ENCODE measurements around the gene MBD2.

Gene MBD2

GRCh38 chr18:54192415-54192814 is 32.1 kb downstream of the MBD2 start:
- DNase-seq = no peak

DNA sequence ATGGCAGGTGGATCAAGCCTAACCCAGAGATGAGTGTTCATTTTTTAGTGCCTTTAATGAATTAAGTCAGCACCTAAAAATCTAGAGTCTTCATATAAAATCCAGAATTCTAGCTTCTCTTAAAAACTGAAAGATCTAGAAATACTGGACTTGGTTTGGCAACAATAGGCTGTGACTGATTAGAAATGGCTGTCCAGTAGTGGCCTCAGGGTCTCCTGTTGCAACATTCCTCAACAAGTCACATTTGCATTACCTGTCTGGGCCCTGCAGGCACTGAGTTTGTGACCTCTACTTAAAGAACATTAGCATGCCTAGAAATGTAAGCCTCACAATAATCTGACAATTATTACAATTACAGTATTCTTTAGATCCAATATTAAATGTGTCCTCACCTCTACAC is 33.1 kb downstream of the MBD2 start:
- no peak for DNase-seq

DNA sequence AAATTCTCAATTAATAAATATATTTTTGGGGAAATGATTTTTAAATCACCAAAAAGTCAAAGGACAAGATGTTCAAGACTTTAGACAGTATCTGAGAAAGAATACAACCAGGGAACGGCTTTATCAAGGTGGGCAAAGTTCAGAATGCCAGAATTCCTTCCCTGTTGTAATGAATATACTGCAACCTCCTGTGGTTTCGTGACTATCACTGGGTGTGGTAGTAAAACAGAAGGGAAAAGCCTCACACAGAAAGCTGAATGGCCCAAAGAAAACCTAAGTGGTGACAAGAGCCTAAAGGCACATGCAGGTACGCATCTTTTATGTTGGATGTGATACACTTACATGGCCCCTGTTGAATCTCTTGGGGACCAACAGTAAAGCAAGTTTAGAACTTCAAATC is 37.1 kb downstream of the MBD2 start:
- DNase-seq = no peak

- DNase-seq = no peak
These were observed 39.6 kb downstream of the MBD2 start for GRCh38 chr18:54184836-54185235.

DNA sequence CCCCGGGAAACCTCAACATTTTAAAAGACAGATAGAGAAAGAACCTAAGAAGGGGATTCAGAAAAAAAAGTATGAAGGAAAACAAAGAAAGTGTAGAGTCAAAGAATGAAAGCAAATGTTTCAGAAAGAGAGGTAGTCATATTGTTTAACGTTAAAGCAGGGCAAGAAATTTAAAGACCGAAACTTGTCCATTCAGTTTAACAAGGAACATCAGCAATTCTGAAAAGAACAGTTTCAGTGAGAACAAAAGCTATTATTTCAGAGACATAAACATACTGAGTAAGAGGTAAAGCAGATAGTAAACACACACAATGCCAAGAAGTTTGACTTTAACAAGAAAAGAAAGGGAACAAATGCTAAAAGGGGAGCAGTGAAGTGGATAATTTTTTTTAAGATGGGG is 41.1 kb downstream of the MBD2 start:
- no peak for DNase-seq

GRCh38 chr18:54181856-54182602 is 42.4 kb downstream of the MBD2 start:
- no peak for DNase-seq

DNA sequence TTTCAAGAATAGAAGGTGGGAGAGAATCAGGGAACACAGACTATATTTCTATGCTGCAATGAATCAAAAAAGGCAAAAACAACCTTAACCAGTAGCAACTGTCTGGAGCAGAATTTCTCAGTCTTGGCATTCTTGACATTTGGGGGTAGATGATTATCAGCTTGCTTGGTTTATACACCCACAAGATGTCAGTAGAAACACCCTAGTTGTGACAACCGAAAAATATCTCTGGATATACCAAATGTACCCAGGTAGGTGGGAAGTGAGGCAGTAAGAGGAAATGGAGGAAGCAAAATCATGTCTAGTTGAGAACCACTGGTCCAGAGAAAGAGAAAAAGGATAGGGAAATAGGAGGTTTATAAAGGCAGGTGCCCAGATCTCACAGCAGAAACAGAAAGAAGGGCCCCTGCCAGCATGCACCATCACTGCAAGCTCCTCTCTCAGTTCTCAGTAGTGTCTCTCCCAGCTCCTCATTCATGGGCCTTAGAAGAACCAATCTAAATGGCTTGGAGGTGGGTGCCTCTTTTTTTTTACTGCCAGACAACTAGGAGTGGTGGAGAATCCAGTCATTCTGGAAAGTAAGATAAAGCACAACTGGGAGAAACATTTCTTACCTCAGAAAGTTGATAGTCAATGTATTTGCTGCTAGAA is 50.4 kb downstream of the MBD2 start:
- peak in 1 of 2 donors; percentile 5 for DNase-seq

GRCh38 chr18:54173250-54173649 is 51.2 kb downstream of the MBD2 start:
- no peak for DNase-seq

DNA sequence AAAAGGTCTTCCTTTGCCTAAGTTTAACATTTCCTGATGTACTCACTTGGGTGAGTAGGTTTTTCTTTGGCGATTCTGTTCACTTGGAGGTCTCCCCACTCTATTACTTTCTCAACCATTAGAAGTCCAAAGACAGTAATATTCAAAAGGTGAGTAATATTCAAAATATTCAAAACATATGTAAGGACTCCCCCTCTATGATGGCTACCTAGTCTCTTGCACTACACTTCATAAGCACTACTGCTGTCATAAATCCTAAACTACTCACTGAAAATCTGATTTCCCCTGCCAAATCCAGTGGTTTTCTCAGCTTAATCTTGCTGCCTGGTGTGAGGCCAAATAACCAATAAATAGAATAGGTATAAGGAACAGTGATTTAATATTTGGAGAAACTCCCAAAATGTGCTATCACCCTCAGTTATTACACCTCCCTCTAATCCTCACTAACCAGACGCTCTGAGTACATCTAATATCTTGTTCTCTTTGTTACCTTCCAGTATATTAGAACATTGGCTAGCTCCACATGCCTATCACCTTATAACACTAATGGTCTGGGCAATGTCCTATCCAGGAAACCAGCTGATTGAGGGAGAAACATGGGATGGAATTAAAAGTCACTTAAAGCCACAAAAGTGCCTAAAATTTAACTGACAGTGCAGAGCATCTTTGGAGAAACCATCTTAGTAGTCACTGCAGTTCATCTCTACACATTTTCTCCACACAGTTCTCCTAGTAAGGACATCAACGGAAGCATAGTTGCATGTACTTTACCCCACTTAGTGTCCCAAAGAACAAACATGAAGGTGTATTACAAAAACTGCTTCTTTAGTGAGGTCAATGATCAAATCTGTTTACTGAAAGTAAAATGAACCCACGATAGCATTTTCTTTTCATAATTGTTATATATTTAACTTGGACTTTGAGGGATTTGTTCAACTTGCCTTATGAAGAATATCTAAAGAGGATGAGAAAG is 54.8 kb downstream of the MBD2 start:
- no peak for DNase-seq

GRCh38 chr18:54165450-54165849 is 59.0 kb downstream of the MBD2 start:
- DNase-seq = no peak

GRCh38 chr18:54163453-54163852 is 61.0 kb downstream of the MBD2 start:
- DNase-seq = no peak

GRCh38 chr18:54162431-54162830 is 62.0 kb downstream of the MBD2 start:
- no peak for DNase-seq

DNA sequence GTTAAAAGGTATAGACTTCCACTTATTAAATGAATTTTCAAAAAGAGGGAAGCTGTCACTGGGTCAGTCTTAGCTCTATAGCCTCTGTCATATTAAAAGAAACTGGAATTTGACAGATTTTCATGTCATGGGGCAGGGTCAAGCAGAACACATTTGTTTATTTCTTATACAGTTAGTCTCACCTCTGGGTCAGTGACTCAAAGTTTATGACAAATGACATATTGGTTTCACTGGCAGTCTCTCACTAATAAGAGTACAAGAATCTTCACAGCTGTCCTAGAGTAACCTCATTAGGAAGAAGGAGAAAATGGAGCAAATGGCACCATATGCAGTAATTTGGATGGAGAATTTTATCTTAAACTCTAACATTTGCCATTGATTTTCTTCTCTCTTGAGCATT is 63.2 kb downstream of the MBD2 start:
- DNase-seq = no peak

GRCh38 chr18:54159906-54160305 is 64.6 kb downstream of the MBD2 start:
- no peak for DNase-seq

- no peak for DNase-seq
These were observed 66.7 kb downstream of the MBD2 start for GRCh38 chr18:54157646-54158385.

- DNase-seq = no peak
These were observed 69.1 kb downstream of the MBD2 start for GRCh38 chr18:54155412-54155811.

- no peak for DNase-seq
These were observed 70.2 kb downstream of the MBD2 start for GRCh38 chr18:54154231-54154630.

DNA sequence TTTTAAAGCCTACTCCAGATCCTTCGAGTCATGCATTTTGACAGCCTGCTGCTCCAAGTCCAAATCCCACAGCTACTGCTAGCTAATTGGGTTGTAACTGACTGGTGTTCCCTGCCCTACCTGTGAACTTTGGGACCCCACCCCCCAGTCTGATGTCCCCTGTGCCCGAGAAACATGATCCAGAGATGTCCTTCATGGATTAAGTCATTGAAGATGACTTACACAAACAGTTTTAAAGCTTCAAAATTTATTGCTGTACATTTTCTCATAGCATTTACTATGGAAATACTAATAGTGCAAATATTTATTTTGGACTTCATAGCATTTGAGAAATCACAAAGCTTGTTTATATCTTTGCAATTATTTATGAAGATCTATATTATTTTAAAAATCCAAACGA is 73.1 kb downstream of the MBD2 start:
- no peak for DNase-seq

GRCh38 chr18:54150226-54150625 is 74.2 kb downstream of the MBD2 start:
- no peak for DNase-seq

DNA sequence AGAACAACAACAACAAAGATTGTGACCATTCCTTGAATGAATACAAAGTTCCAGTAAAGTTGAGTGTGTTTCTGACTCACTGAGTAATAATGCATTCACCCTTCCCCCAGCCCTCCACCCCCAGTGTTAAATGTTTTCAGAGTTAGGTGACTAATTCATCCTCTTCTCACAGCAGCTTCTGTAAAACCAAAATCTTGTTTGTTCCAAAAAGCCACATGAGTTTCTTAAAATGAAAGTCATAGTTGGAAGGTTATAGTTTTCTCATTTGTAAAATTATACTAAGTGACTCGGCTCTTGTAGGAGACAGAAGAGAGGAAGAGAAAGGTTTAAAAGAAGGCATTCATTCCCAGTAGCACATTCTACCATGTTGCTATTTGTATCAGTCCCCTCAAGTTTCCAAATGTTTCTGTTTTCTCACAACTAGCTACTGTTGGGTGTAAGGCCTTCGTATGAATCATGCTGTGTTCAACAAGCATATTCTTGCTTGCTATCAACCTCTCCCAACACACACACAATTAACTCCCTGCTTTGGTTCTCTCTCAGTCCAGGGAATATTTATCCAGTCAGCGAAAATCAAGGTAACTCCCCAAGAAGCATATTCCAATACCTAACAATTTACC is 75.3 kb downstream of the MBD2 start:
- DNase-seq = no peak

DNA sequence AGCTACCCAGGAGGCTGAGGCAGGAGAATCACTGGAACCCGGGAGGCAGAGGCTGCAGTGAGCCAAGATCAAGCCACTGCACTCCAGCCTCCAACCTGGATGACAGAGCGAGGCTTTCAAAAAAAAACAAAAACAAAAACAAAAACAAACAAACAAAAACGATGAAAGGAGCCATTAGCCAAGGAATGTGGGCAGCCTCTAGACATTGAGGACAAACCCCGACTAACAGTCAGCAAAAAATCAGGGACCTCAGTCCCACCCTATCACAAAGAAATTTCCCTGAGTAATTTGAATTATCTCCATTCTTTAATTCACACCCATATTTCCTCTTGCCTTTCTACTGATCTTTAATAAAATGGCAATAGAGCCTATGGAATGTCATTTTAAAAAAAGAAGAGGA is 75.8 kb downstream of the MBD2 start:
- no peak for DNase-seq

- DNase-seq = no peak
These were observed 76.3 kb downstream of the MBD2 start for GRCh38 chr18:54148151-54148550.
